ENCODE data around the gene ERAP2.

DNA sequence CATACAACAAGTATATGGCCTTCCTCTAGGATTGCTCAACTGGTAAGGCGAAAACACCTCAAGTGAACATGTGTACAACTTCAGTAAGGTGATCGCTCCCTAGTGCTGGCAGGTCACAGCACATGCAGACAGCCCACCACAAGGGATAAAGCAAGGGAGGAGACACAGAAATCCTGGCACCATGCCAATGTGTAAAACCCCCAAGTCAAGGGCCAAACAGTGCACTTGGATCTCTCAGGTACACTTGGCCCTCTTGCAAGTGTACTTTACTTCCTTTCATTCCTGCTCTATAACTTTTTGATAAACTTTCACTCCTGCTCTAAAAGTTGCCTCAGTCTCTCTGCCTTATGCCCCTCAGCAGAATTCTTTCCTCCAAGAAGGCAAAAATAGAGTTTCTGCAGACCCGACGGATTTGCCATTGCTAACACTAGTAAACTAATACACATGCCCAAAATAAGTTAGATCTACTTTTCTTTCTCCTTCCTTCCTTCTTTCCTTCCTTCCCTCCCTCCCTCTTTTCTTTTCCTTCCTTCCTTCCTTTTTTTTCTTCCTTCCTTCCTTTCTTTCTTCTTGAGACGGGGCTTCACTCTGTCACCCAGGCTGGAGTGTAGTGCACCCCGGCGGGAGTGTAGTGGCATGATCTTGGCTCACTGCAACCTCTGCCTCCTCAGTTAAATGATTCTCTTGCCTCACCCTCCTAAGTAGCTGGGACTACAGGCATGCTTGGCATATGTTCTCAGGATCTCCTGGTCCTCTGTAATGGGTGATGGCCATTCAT lies 52.8 kb downstream of the ERAP2 start:
- TF ChIP-seq POLR2AphosphoS5 (IDR thresholded peaks at IDR 0.05), result no peak
- TF ChIP-seq CTCF (IDR thresholded peaks at IDR 0.05; ENCODE audit: poor library complexity, severe bottlenecking), result no peak
- no peak for TF ChIP-seq TAF1 (IDR thresholded peaks at IDR 0.05; ENCODE audit: low read depth)
- TF ChIP-seq SMC3 (conservative IDR thresholded peaks at IDR 0.05; ENCODE audit: poor library complexity), result no peak
- no peak for TF ChIP-seq EZH2 (IDR thresholded peaks at IDR 0.05; ENCODE audit: borderline replicate concordance, insufficient read depth, low read length, poor library complexity, severe bottlenecking)
- no peak for TF ChIP-seq RAD21 (conservative IDR thresholded peaks at IDR 0.05)
- TF ChIP-seq EP300 (conservative IDR thresholded peaks at IDR 0.05; ENCODE audit: poor library complexity, severe bottlenecking), result no peak
- TF ChIP-seq, protein P1, sequence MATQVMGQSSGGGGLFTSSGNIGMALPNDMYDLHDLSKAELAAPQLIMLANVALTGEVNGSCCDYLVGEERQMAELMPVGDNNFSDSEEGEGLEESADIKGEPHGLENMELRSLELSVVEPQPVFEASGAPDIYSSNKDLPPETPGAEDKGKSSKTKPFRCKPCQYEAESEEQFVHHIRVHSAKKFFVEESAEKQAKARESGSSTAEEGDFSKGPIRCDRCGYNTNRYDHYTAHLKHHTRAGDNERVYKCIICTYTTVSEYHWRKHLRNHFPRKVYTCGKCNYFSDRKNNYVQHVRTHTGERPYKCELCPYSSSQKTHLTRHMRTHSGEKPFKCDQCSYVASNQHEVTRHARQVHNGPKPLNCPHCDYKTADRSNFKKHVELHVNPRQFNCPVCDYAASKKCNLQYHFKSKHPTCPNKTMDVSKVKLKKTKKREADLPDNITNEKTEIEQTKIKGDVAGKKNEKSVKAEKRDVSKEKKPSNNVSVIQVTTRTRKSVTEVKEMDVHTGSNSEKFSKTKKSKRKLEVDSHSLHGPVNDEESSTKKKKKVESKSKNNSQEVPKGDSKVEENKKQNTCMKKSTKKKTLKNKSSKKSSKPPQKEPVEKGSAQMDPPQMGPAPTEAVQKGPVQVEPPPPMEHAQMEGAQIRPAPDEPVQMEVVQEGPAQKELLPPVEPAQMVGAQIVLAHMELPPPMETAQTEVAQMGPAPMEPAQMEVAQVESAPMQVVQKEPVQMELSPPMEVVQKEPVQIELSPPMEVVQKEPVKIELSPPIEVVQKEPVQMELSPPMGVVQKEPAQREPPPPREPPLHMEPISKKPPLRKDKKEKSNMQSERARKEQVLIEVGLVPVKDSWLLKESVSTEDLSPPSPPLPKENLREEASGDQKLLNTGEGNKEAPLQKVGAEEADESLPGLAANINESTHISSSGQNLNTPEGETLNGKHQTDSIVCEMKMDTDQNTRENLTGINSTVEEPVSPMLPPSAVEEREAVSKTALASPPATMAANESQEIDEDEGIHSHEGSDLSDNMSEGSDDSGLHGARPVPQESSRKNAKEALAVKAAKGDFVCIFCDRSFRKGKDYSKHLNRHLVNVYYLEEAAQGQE (IDR thresholded peaks at IDR 0.05; ENCODE audit: borderline replicate concordance), result no peak
